Ishikawa (cell line): Measurements from ENCODE around the gene SST.

Experiments
- CEBPB ChIP-seq: IDR thresholded peaks from 2 replicates; pipeline ENCODE4 v1.6.1; 2012
- CREB1 ChIP-seq: IDR thresholded peaks from 2 replicates; pipeline ENCODE4 v1.6.1; 2012; ENCODE audit warnings: low read depth
- EGR1 ChIP-seq: IDR thresholded peaks from 2 replicates; pipeline ENCODE4 v1.6.1; 2012
- EP300 ChIP-seq: IDR thresholded peaks from 2 replicates; pipeline ENCODE4 v1.6.1; 2012; ENCODE audit warnings: borderline replicate concordance
- FOXM1 ChIP-seq: IDR thresholded peaks from 2 replicates; pipeline ENCODE4 v1.6.1; 2012; ENCODE audit warnings: low read depth, borderline replicate concordance
- NFIC ChIP-seq: IDR thresholded peaks from 2 replicates; pipeline ENCODE4 v1.6.1; 2012
- RAD21 ChIP-seq: IDR thresholded peaks from 2 replicates; pipeline ENCODE4 v1.6.1; 2012; ENCODE audit warnings: low read depth
- TAF1 ChIP-seq: IDR thresholded peaks from 2 replicates; pipeline ENCODE4 v1.6.1; 2012; ENCODE audit warnings: low read depth, mild to moderate bottlenecking
- TCF12 ChIP-seq: IDR thresholded peaks from 2 replicates; pipeline ENCODE4 v1.6.1; 2012; ENCODE audit warnings: low read depth
- TEAD4 ChIP-seq: IDR thresholded peaks from 2 replicates; pipeline ENCODE4 v1.6.1; 2012
- YY1 ChIP-seq: IDR thresholded peaks from 2 replicates; pipeline ENCODE4 v1.6.1; 2012; ENCODE audit warnings: low read depth
- ZBTB7A ChIP-seq: IDR thresholded peaks from 2 replicates; pipeline ENCODE4 v1.6.1; 2012; ENCODE audit warnings: low read depth
- TF ChIP-seq, protein P1 (sequence below): IDR thresholded peaks from 2 replicates; pipeline ENCODE4 v1.6.1; 2012
- TF ChIP-seq, protein P2 (sequence below): IDR thresholded peaks from 2 replicates; pipeline ENCODE4 v1.6.1; 2012
- TF ChIP-seq, protein P3 (sequence below): IDR thresholded peaks from 2 replicates; pipeline ENCODE4 v1.6.1; 2012; ENCODE audit warnings: low read depth, mild to moderate bottlenecking

Gene SST

DNA sequence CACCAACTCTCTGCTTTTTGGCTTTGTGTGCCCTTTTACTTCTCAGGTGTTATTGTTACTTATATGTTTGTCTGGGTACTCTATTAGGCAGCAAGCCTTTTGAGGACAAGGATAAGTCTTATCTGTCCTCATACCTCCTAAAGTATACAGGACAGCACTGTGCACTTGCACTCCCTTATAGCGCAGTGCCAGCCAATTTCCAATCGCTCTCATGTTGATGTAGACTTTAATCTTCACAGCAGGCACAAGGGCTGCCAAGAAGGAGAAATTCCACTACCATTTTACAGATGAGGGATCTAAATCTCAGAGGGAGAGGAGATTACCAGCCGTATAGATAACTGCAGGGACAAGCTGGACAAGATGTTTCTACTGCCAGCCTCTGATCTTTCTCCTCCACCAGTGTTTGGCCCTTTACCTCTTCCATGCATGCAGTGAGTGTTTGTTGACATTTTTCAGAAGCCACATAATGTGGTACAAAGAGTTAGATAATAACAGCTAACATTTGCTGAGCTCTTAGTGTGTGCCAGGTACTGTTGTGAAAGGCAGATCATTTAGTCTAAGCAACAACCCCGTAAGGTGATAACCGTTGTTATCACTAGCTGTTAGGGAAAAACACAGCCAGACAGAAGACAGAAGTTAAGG is 30.1 kb downstream of the SST start:
- TF ChIP-seq ZBTB7A (no peak), YY1 (no peak), CEBPB (no peak), FOXM1 (no peak)
- TF ChIP-seq, protein P1, sequence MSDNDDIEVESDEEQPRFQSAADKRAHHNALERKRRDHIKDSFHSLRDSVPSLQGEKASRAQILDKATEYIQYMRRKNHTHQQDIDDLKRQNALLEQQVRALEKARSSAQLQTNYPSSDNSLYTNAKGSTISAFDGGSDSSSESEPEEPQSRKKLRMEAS: no peak
- TF ChIP-seq, protein P2, sequence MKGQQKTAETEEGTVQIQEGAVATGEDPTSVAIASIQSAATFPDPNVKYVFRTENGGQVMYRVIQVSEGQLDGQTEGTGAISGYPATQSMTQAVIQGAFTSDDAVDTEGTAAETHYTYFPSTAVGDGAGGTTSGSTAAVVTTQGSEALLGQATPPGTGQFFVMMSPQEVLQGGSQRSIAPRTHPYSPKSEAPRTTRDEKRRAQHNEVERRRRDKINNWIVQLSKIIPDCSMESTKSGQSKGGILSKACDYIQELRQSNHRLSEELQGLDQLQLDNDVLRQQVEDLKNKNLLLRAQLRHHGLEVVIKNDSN: no peak

DNA sequence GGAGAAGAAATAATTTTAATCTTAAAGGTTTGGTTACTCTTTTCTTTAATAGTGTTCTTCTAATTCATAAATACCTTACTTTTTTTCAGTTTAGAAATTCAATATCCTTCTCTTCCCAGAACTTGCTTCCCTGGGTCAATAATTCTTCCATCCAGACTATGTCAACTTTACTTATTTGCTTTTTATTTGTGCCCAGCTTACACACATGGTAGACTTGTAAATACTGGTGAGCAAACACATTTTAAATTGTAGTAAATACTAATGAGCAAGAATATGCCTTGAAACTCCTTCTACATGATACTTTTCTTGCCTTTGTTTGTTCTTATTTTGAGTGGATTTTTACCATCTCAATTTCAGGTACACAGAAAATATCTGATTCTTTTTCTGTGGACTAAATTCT is 33.7 kb downstream of the SST start:
- TF ChIP-seq FOXM1 (no peak), CEBPB (no peak), ZBTB7A (no peak), NFIC (no peak), YY1 (no peak), CREB1 (no peak), EP300 (no peak), TAF1 (no peak), TCF12 (no peak), TEAD4 (no peak), RAD21 (no peak), EGR1 (no peak)
- TF ChIP-seq, protein P3, sequence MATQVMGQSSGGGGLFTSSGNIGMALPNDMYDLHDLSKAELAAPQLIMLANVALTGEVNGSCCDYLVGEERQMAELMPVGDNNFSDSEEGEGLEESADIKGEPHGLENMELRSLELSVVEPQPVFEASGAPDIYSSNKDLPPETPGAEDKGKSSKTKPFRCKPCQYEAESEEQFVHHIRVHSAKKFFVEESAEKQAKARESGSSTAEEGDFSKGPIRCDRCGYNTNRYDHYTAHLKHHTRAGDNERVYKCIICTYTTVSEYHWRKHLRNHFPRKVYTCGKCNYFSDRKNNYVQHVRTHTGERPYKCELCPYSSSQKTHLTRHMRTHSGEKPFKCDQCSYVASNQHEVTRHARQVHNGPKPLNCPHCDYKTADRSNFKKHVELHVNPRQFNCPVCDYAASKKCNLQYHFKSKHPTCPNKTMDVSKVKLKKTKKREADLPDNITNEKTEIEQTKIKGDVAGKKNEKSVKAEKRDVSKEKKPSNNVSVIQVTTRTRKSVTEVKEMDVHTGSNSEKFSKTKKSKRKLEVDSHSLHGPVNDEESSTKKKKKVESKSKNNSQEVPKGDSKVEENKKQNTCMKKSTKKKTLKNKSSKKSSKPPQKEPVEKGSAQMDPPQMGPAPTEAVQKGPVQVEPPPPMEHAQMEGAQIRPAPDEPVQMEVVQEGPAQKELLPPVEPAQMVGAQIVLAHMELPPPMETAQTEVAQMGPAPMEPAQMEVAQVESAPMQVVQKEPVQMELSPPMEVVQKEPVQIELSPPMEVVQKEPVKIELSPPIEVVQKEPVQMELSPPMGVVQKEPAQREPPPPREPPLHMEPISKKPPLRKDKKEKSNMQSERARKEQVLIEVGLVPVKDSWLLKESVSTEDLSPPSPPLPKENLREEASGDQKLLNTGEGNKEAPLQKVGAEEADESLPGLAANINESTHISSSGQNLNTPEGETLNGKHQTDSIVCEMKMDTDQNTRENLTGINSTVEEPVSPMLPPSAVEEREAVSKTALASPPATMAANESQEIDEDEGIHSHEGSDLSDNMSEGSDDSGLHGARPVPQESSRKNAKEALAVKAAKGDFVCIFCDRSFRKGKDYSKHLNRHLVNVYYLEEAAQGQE: no peak
- TF ChIP-seq, protein P2: no peak
- TF ChIP-seq, protein P1: no peak

DNA sequence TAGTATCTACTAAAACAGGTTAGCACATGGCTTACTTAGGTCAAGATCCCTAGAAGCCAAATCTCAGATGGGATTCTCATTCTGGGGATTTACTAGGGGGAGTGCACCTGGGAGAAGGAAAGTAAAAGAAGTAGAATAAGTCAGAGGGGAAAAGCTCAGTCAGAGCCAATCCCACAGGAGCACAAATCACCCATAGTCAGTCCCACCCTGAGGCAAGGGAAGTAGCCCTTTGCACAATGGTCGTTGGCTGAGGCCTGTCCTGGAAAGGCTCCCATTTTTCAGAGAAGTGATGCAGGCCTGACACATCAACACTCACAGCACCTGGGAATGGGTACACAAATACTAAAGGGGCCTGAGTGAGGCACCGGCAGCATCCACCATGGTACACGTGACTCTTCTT is 39.8 kb downstream of the SST start:
- TF ChIP-seq CREB1: no peak
- TF ChIP-seq TEAD4: no peak
- TF ChIP-seq NFIC: no peak
- no peak for TF ChIP-seq FOXM1
- TF ChIP-seq, protein P1: no peak

DNA sequence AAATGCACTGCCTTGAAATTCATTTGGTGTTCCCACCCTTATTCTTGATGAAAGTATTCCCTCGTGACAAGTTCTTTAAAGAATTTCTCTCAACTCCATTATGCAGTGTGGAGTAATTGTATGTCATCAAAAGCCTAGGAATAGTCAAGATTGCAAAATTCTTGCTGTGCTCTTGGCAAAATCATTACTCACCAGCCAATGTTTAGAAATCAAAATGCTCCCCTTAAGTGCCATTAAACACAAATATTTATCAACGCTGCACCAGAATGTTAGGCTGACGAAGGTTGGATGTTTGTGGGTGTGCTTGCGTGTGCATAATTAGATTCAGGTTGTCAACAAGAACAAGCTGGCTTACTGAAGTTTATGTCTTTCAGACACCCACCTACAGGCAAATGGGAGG is 40.5 kb downstream of the SST start:
- TF ChIP-seq, protein P3: no peak

DNA sequence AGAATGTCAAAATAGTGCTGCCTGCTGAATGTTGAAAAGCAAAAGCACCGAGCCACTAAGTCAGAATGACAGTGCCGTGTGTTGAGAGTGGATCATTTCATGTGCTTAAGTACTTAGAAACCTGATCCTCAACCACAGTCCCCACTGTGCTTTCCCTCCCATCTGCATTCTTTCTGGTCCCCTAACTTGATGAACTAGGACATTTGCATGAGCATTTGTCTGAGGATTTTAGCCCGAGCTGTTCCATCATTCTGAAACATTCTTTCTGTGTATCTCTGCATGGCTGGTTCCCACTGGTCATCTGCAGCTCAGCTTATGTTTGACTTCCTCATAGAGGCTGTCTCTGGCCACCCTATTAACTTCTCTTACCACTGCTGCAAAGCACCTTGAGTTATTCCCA is 42.0 kb downstream of the SST start:
- no peak for TF ChIP-seq TCF12
- TF ChIP-seq, protein P1: no peak
- TF ChIP-seq, protein P2: no peak
- no peak for TF ChIP-seq NFIC
- TF ChIP-seq EGR1: no peak
- TF ChIP-seq ZBTB7A: no peak
- TF ChIP-seq FOXM1: no peak
- no peak for TF ChIP-seq TEAD4
- no peak for TF ChIP-seq YY1
- no peak for TF ChIP-seq RAD21

DNA sequence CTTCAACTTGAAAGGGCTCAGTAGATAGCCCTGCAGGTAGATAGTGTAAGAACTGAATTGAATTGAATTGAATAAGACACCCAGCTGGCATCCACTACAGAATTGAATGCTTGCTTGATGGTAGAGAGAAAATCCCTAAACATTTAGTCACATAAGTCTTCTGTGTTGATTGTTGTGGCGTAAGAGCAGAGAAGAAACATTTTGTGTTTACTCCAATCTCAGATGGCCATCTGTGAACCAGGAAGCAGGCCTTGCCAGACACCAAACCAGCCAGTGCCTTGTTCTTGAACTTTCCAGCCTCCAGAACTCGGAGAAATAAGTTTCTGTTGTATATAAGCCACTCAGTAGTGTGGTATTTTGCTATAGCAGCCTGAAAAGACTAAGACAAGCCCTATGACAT is 43.6 kb downstream of the SST start:
- no peak for TF ChIP-seq FOXM1
- no peak for TF ChIP-seq RAD21
- TF ChIP-seq ZBTB7A: no peak
- TF ChIP-seq CEBPB: no peak
